GM12865 (cell line): ENCODE results near the gene SERGEF.

Source experiments
- DNase-seq: peaks from one replicate; pipeline ENCODE4 v3.0.0; 2010; ENCODE audit warnings: low read depth
- H3K4me3 ChIP-seq: 2 replicates; pipeline ENCODE4 v1.5.1; 2011; ENCODE audit warnings: mild to moderate bottlenecking, low read depth, low read length, control low read depth
- TF ChIP-seq, protein P1 (sequence below): IDR thresholded peaks from 2 replicates; pipeline ENCODE4 v1.5.1; 2011; ENCODE audit warnings: low read length, control low read depth, low read depth, inconsistent platforms; ENCODE audit not compliant: insufficient read depth; ENCODE audit errors: missing control alignments

SERGEF gene

GRCh38 chr11:18012906-18013781 lies at the start of gene SERGEF:
TSS of gene SERGEF (minus strand) at chr11:18013047. CDS start at chr11:18013010, 37 bp downstream.
- peak within 1 kb of the TSS; percentile 89 for H3K4me3 ChIP-seq
- TF ChIP-seq, protein P1, sequence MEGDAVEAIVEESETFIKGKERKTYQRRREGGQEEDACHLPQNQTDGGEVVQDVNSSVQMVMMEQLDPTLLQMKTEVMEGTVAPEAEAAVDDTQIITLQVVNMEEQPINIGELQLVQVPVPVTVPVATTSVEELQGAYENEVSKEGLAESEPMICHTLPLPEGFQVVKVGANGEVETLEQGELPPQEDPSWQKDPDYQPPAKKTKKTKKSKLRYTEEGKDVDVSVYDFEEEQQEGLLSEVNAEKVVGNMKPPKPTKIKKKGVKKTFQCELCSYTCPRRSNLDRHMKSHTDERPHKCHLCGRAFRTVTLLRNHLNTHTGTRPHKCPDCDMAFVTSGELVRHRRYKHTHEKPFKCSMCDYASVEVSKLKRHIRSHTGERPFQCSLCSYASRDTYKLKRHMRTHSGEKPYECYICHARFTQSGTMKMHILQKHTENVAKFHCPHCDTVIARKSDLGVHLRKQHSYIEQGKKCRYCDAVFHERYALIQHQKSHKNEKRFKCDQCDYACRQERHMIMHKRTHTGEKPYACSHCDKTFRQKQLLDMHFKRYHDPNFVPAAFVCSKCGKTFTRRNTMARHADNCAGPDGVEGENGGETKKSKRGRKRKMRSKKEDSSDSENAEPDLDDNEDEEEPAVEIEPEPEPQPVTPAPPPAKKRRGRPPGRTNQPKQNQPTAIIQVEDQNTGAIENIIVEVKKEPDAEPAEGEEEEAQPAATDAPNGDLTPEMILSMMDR, result no peak
- peak; percentile 97 for DNase-seq

GRCh38 chr11:18061351-18061750 lies 48.5 kb upstream of the SERGEF start:
- TF ChIP-seq, protein P1, result no peak
- H3K4me3 ChIP-seq, result no peak overlapping the region
- no peak for DNase-seq

- no peak overlapping the region for H3K4me3 ChIP-seq
- TF ChIP-seq, protein P1, result no peak
- peak; percentile 7 for DNase-seq
These were observed 43.8 kb upstream of the SERGEF start for GRCh38 chr11:18056561-18057181.

GRCh38 chr11:18054511-18055103 lies 41.8 kb upstream of the SERGEF start:
- no peak for DNase-seq
- H3K4me3 ChIP-seq, result no peak overlapping the region
- TF ChIP-seq, protein P1, result no peak

DNA sequence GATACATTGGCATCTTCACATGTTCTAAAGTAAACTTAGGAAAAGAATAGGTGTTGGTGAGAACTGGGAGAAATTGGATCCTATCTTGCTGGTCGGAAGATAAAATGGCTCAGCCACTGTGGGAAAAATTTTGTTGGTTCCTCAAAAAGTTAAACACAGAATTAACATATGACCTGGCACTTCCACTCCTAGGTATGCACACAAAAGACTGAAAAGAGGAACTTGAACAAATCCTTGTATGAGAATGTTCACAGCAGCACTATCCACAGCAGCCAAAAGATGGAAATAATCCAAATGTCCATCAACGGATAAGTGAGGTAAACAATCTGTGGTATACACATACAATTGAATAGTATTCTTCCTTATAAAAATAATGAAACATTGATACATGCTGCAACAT lies 38.0 kb upstream of the SERGEF start:
- H3K4me3 ChIP-seq, result no peak overlapping the region
- TF ChIP-seq, protein P1, result no peak
- no peak for DNase-seq

DNA sequence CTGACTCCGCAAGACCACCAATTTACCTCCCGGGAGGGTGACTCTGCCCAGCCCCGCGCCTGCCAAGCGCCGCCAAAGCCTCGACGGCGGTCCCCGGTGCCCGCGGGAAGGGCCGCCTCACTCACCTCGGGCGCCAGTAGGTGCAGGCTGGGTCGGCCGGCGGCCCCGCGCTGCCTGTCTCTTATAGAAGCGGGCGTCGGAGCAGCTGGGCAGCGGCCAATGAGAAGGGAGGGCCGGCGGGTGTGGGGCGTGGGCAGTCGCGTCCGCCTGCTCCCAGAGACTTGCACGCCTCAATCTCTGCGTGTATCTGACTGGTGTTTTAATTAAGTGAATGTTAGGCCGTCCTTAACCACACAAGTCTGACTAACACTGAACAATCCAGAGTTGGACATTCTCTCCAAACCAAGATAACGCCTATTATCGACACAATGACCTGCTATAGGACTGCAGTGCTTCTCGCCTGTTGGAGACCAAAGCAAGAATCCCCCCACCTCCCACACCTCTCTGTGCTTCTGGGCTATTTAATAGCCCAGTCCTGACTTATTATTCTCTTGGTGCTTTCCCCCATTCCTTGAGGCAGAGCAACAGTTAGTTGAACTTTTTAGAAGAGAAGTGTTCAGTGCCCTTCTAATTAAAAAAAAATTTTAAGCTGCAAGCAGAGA lies 33.4 kb upstream of the SERGEF start, which contains the start of gene TPH1:
Gene TPH1 (minus strand): TSS at position 154 of the 662 bp plus-strand sequence. CDS start 5,507 bp downstream, outside the sequence.
- TF ChIP-seq, protein P1, result no peak
- H3K4me3 ChIP-seq, result no peak within 1 kb of the TSS
- no peak for DNase-seq
